ENCODE results near the gene AKR1C2. TPM values are rescaled to one million over a fixed set of nuclear protein-coding genes. Genes with fewer than 3 reads are reported as not detected.
"Not testable (repeated sequence)": the region's sequence is repeated elsewhere in the genome, so short reads cannot be mapped to it uniquely, and the experiment has no call there.

The AKR1C2 gene
- total and polyA plus RNA-seq, 7 experiments from 2014 or later: 0.15 TPM; not detected in 6

GRCh38 chr10:4943821-4944220, 59.8 kb downstream of the AKR1C2 start:
- Histone ChIP-seq H3K9me3 (ENCODE audit: control insufficient read depth in 2 of 3, low read length in 3 of 3) (no peaks in the 10 kb centered on the region), H3K36me3 (ENCODE audit: control insufficient read depth in 2 of 3, insufficient read depth in 3 of 3, low read length in 3 of 3) (no peaks in the 10 kb centered on the region), H3K4me3 (ENCODE audit: low read length) (no peak overlapping the region), H3K27me3 (ENCODE audit: control insufficient read depth in 2 of 2, insufficient read depth in 2 of 2, low read length in 2 of 2) (no peaks in the 10 kb centered on the region), H3K4me1 (ENCODE audit: control insufficient read depth in 2 of 2, insufficient read depth in 2 of 2, low read length in 2 of 2) (no peaks in the 10 kb centered on the region), H3K27ac (ENCODE audit: low read depth, low read length) (no peak overlapping the region)
- no peak for DNase-seq
- H3K4me3 Mint-ChIP-seq: no peak overlapping the region
- ATAC-seq: no peak
- H3K9me3 Mint-ChIP-seq: peaks cover 0 to 3% (median 0%) of the 10 kb centered on the region in 11 donors
- CTCF ChIA-PET: no interaction called here
- intact Hi-C loops (cut with micrococcal nuclease): no loop called here
- no peaks in the 10 kb centered on the region for H3K4me1 Mint-ChIP-seq
- POLR2A ChIA-PET: interaction anchor here (0.7 kb wide), 1 partner anchor 1413 kb away, joined by 3 read pairs; no protein-coding TSS in a partner anchor
- peaks cover 0 to 7% (median 0%) of the 10 kb centered on the region in 5 donors for H3K27me3 Mint-ChIP-seq
- no peak overlapping the region for H3K27ac Mint-ChIP-seq
- H3K36me3 Mint-ChIP-seq: peaks cover 0 to 29% (median 6%) of the 10 kb centered on the region in 5 donors

GRCh38 chr10:4943416-4943815, 60.2 kb downstream of the AKR1C2 start:
- peaks cover 0 to 29% (median 6%) of the 10 kb centered on the region in 5 donors for H3K36me3 Mint-ChIP-seq
- DNase-seq; intact Hi-C loops (cut with micrococcal nuclease); H3K27me3 Mint-ChIP-seq; H3K27ac ChIP-seq (ENCODE audit: low read depth, low read length); ATAC-seq; H3K9me3 ChIP-seq (ENCODE audit: control insufficient read depth in 2 of 3, low read length in 3 of 3); H3K27me3 ChIP-seq (ENCODE audit: control insufficient read depth in 2 of 2, insufficient read depth in 2 of 2, low read length in 2 of 2); H3K4me3 ChIP-seq (ENCODE audit: low read length); H3K27ac Mint-ChIP-seq; H3K9me3 Mint-ChIP-seq; CTCF ChIA-PET; H3K4me3 Mint-ChIP-seq; H3K4me1 Mint-ChIP-seq; H3K36me3 ChIP-seq (ENCODE audit: control insufficient read depth in 2 of 3, insufficient read depth in 3 of 3, low read length in 3 of 3); H3K4me1 ChIP-seq (ENCODE audit: control insufficient read depth in 2 of 2, insufficient read depth in 2 of 2, low read length in 2 of 2): not testable (repeated sequence)
- POLR2A ChIA-PET: interaction anchor here (0.7 kb wide), 1 partner anchor 1413 kb away, joined by 3 read pairs; no protein-coding TSS in a partner anchor

DNA sequence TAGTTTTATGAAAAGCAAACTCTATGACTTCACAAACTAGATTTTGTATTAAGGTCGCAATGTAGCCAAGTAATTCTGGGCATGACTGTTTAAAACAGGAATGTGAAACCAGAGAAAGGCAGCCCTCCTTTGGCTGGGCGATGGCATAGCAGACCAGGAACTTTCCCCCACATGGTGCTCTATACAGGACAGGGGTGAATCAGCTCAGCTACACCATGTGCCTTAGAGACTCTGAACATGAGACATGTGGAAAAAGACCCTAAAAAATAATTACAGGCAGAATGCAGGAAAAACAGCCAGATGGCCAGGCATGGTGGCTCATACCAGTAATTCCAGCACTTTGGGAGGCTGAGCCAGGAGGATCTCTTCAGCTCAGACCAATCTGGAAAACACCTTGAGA, 60.7 kb downstream of the AKR1C2 start:
- H3K36me3 ChIP-seq (ENCODE audit: control insufficient read depth in 2 of 3, insufficient read depth in 3 of 3, low read length in 3 of 3); H3K27me3 Mint-ChIP-seq; ATAC-seq; H3K27ac Mint-ChIP-seq; intact Hi-C loops (cut with micrococcal nuclease); DNase-seq; H3K4me1 ChIP-seq (ENCODE audit: control insufficient read depth in 2 of 2, insufficient read depth in 2 of 2, low read length in 2 of 2); H3K4me3 Mint-ChIP-seq; H3K4me3 ChIP-seq (ENCODE audit: low read length); H3K27ac ChIP-seq (ENCODE audit: low read depth, low read length); H3K9me3 Mint-ChIP-seq; H3K9me3 ChIP-seq (ENCODE audit: control insufficient read depth in 2 of 3, low read length in 3 of 3); H3K27me3 ChIP-seq (ENCODE audit: control insufficient read depth in 2 of 2, insufficient read depth in 2 of 2, low read length in 2 of 2); POLR2A ChIA-PET; CTCF ChIA-PET; H3K4me1 Mint-ChIP-seq: not testable (repeated sequence)
- H3K36me3 Mint-ChIP-seq: peaks cover 0 to 27% (median 6%) of the 10 kb centered on the region in 5 donors

- Histone ChIP-seq H3K36me3 (ENCODE audit: control insufficient read depth in 2 of 3, insufficient read depth in 3 of 3, low read length in 3 of 3) (no peaks in the 10 kb centered on the region), H3K27me3 (ENCODE audit: control insufficient read depth in 2 of 2, insufficient read depth in 2 of 2, low read length in 2 of 2) (no peaks in the 10 kb centered on the region), H3K9me3 (ENCODE audit: control insufficient read depth in 2 of 3, low read length in 3 of 3) (no peaks in the 10 kb centered on the region), H3K4me1 (ENCODE audit: control insufficient read depth in 2 of 2, insufficient read depth in 2 of 2, low read length in 2 of 2) (no peaks in the 10 kb centered on the region), H3K4me3 (ENCODE audit: low read length) (no peak overlapping the region), H3K27ac (ENCODE audit: low read depth, low read length) (no peak overlapping the region)
- DNase-seq: no peak
- intact Hi-C loops (cut with micrococcal nuclease): no loop called here
- ChIA-PET POLR2A (no interaction called here), CTCF (no interaction called here)
- no peaks in the 10 kb centered on the region for H3K4me1 Mint-ChIP-seq
- peaks cover 0 to 3% (median 0%) of the 10 kb centered on the region in 5 donors for H3K27me3 Mint-ChIP-seq
- no peak overlapping the region for H3K27ac Mint-ChIP-seq
- H3K4me3 Mint-ChIP-seq: no peak overlapping the region
- peaks cover 0 to 3% (median 0%) of the 10 kb centered on the region in 11 donors for H3K9me3 Mint-ChIP-seq
- ATAC-seq: no peak
- H3K36me3 Mint-ChIP-seq: peaks cover 0 to 20% (median 7%) of the 10 kb centered on the region in 5 donors
Observed at GRCh38 chr10:4941540-4942330, 61.9 kb downstream of the AKR1C2 start.

DNA sequence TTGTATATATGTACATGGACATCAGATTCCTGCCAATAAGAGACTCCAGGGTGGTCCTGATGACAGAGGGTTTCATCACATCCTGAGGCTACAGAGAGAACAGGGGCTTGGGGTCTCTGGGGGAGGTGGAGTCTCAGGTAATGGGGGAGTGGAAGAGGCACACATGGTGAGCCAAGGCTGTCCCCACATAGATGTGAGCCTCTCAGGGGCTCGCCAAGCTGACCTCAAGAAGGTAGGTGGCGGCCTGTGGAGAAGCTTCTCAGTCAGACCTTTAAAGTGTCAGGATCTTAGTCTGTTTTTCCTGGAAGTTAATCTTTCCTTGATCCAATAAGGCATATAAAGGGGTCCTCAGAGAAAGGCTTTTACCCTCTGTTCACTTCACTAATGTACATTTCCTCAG, 62.7 kb downstream of the AKR1C2 start:
- H3K9me3 ChIP-seq (ENCODE audit: control insufficient read depth in 2 of 3, low read length in 3 of 3); ATAC-seq; H3K4me3 ChIP-seq (ENCODE audit: low read length); H3K27ac ChIP-seq (ENCODE audit: low read depth, low read length); H3K27me3 ChIP-seq (ENCODE audit: control insufficient read depth in 2 of 2, insufficient read depth in 2 of 2, low read length in 2 of 2); H3K4me3 Mint-ChIP-seq; H3K9me3 Mint-ChIP-seq; H3K4me1 ChIP-seq (ENCODE audit: control insufficient read depth in 2 of 2, insufficient read depth in 2 of 2, low read length in 2 of 2); DNase-seq; intact Hi-C loops (cut with micrococcal nuclease); H3K27ac Mint-ChIP-seq; H3K36me3 ChIP-seq (ENCODE audit: control insufficient read depth in 2 of 3, insufficient read depth in 3 of 3, low read length in 3 of 3); H3K27me3 Mint-ChIP-seq; H3K4me1 Mint-ChIP-seq; POLR2A ChIA-PET; CTCF ChIA-PET: not testable (repeated sequence)
- peaks cover 0 to 22% (median 10%) of the 10 kb centered on the region in 5 donors for H3K36me3 Mint-ChIP-seq

DNA sequence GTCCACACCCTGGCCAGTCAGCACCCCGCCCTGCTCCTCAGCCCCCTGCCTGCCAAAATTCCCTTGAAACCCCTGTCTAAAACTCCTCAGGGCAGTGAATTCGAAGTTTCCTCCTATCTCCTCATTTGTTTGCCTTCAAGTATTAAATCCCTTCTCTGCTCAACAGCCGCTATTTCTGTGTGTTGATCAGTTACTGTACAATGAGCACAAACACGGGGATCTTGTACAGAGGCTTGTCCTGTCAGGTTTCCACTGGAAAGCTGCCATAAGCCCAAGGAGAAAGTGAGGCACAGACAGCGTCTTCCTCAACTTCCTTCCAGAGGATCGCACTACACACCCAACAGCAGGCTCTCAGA, 63.6 kb downstream of the AKR1C2 start:
- H3K27ac ChIP-seq (ENCODE audit: low read depth, low read length); H3K9me3 Mint-ChIP-seq; H3K9me3 ChIP-seq (ENCODE audit: control insufficient read depth in 2 of 3, low read length in 3 of 3); H3K36me3 ChIP-seq (ENCODE audit: control insufficient read depth in 2 of 3, insufficient read depth in 3 of 3, low read length in 3 of 3); ATAC-seq; H3K4me3 ChIP-seq (ENCODE audit: low read length); POLR2A ChIA-PET; CTCF ChIA-PET; H3K27ac Mint-ChIP-seq; H3K4me3 Mint-ChIP-seq; H3K27me3 Mint-ChIP-seq; intact Hi-C loops (cut with micrococcal nuclease); DNase-seq; H3K4me1 Mint-ChIP-seq; H3K4me1 ChIP-seq (ENCODE audit: control insufficient read depth in 2 of 2, insufficient read depth in 2 of 2, low read length in 2 of 2); H3K27me3 ChIP-seq (ENCODE audit: control insufficient read depth in 2 of 2, insufficient read depth in 2 of 2, low read length in 2 of 2): not testable (repeated sequence)
- H3K36me3 Mint-ChIP-seq: peaks cover 0 to 31% (median 15%) of the 10 kb centered on the region in 5 donors
